Heart left ventricle (tissue), 16 donors: Measurements from ENCODE around the gene GRXCR2. TPM values are rescaled to one million over a fixed set of nuclear protein-coding genes. Genes with fewer than 3 reads are reported as not detected.
A peak's percentile ranks its signal among the peaks of the same experiment; 100 is the strongest.

ENCODE experiments used
- ATAC-seq, 4 donors: fragments of 200-7000 bp; cut with Tn5 transposase; one replicate each; pipeline ENCODE4 v1.9.1; 2020 to 2022; ENCODE audit warnings: moderate library complexity in 4 of 4, mild to moderate bottlenecking in 3 of 4, moderate number of reproducible peaks in 1 of 4
- DNase-seq, 5 donors: peaks; one replicate each; pipeline ENCODE4 v3.0.0-alpha.2; 2020
- H3K27ac ChIP-seq, 12 donors: fragments of 200-600 bp; sonication (generic) in 4 of 12; one replicate each; pipeline versions ENCODE4 v1.5.0 to v1.8.0; 2016 to 2022; ENCODE audit warnings: mild to moderate bottlenecking in 2 of 12
- H3K27me3 ChIP-seq, 9 donors: fragments of 200-600 bp; sonication (generic) in 2 of 9; one replicate each; pipeline versions ENCODE4 v1.5.1 to v1.8.0; 2016 to 2022; ENCODE audit warnings: mild to moderate bottlenecking in 3 of 9
- H3K36me3 ChIP-seq, 9 donors: fragments of 200-600 bp; sonication (generic) in 2 of 9; one replicate each; pipeline versions ENCODE4 v1.5.0 to v1.8.0; 2018 to 2022; ENCODE audit warnings: mild to moderate bottlenecking in 2 of 9
- H3K4me1 ChIP-seq, 12 donors: fragments of 200-600 bp; sonication (generic) in 4 of 12; one replicate each; pipeline versions ENCODE4 v1.5.0 to v1.8.0; 2016 to 2022; ENCODE audit warnings: mild to moderate bottlenecking in 3 of 12
- H3K4me3 ChIP-seq, 12 donors: fragments of 200-600 bp; sonication (generic) in 4 of 12; one replicate each; pipeline versions ENCODE4 v1.5.0 to v1.8.0; 2017 to 2022; ENCODE audit warnings: mild to moderate bottlenecking in 9 of 12, moderate library complexity in 4 of 12
- H3K9me3 ChIP-seq, 12 donors: fragments of 200-600 bp; sonication (generic) in 4 of 12; one replicate each; pipeline versions ENCODE4 v1.5.0 to v1.8.0; 2016 to 2022; ENCODE audit warnings: mild to moderate bottlenecking in 1 of 12
- POLR2A ChIP-seq, 2 donors: fragments of 450-650 bp; IDR thresholded peaks; one replicate each; pipeline ENCODE4 v1.6.1; 2017; ENCODE audit warnings: antibody characterized with exemption in 2 of 2, mild to moderate bottlenecking in 2 of 2, moderate library complexity in 2 of 2
- WGBS, 4 donors: extraction: QIAGEN DNeasy Blood & Tissue Kit in 2 of 4; methylation state at CpG; one replicate each; pipeline versions ENCODE4 v1.1.5 to v1.1.7; 2013 to 2018; 5-methylcytosine and 5-hydroxymethylcytosine counted together
- intact Hi-C, 10 donors: fragments of 100-400 bp; cut with DNase I; formaldehyde crosslinking; loops; one replicate each; pipeline versions ENCODE4 v1.11.1 to v1.14.2; 2022
- polyA plus RNA-seq, 2 donors: library from polyadenylated mRNA; stranded (reverse); fragments of 200-250 nt; gene quantifications; one replicate each; pipeline ENCODE4 v1.2.3, GENCODE V29; 2013
- total RNA-seq, 9 donors: library from RNA; depleted of rRNA in 2 of 9; stranded (reverse); fragments of >200 nt in 2 of 9; fragmentation: NEBNext Ultra II Directional in 3 of 9; extraction: Animal tissue kit (Norgen Biotek cat#: 25700) in 3 of 9; gene quantifications; one replicate each; pipeline versions ENCODE4 v1.1.0 to v1.2.4, GENCODE V29; 2016 to 2023
- TF ChIP-seq, protein P1 (sequence below), 12 donors: fragments of 200-600 bp; sonication (generic) in 4 of 12; IDR thresholded peaks; one replicate each; pipeline versions ENCODE4 v1.5.0 to v1.8.0; 2018 to 2022; ENCODE audit warnings: antibody characterized with exemption in 12 of 12, mild to moderate bottlenecking in 5 of 12
- donor health status: ischemic (EF 13 %, LVEDD 7.1; RV severe dilation, severe dysfunction).
- donor health status: healthy with polysubstance abuse.
- donor health status: DM: no; HTN: yes; CAD: no.
- donor health status: DM: no; HTN: no; CAD: no.
- donor health status: ischemic (EF 25% LVEDD 6.9; RV normal size, moderate dysfunction).
- donor health status: ischemic (EF 25% LVEDD 5.7; RV mildly dilated, moderate dysfunction).
- donor health status: healthy.
- donor health status: DM: yes; HTN: yes; CAD: no.
- donor health status: ischemic (EF 35%, LVEDD 5.7; RV mildly dilated, moderate dysfunction).
- donor health status: nonischemic (EF 11% LVEDD 7.7; RV severe dilation, severe dysfunction).
- donor health status: DM: yes; HTN: yes; CAD: no.
- donor health status: PGD.
- donor health status: ischemic (EF 29% LVEDD 5.4; RV normal size, mild dysfunction).
- donor health status: nonischemic (EF 23%, LVEDD 6.1; RV moderate dilation, normal function).

GRXCR2 gene
- total and polyA plus RNA-seq, 11 donors: 0.28 to 5.7 (median 0.80) TPM; not detected in 3

DNA sequence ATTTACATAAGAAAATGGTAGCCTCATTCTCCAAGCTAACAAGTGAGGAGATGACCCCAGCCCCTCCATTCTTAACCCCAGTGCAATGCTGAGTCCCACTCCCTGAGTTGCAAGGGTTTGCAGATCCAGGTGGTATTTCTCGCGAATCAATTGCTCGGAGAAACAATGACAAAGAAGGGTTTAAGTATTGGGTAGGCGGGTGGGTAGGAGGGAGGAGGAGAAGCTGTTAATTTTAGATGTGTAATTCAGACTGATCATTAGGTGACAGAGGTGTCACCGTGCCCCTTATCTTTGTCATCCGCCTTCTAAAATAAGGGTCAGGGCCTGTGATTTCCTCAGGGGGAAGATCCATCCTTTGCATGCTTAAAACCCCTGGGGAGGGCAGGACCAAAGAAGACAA is 46.6 kb upstream of the GRXCR2 start:
- Histone ChIP-seq H3K27ac (no peak overlapping the region), H3K4me3 (no peak overlapping the region), H3K4me1 (peaks cover 0 to 8% (median 3%) of the 10 kb centered on the region in 12 donors), H3K27me3 (no peaks in the 10 kb centered on the region), H3K9me3 (no peaks in the 10 kb centered on the region), H3K36me3 (no peaks in the 10 kb centered on the region)
- intact Hi-C loops: loop anchor here in 1 of 10 donors (10.0 kb wide), 1 partner anchor 75 kb away; no protein-coding TSS in a partner anchor
- WGBS, 4 donors: 71 to 83% (median 82%) methylated on average over 6 of the region's 6 CpGs
- DNase-seq: no peak
- TF ChIP-seq, protein P1, sequence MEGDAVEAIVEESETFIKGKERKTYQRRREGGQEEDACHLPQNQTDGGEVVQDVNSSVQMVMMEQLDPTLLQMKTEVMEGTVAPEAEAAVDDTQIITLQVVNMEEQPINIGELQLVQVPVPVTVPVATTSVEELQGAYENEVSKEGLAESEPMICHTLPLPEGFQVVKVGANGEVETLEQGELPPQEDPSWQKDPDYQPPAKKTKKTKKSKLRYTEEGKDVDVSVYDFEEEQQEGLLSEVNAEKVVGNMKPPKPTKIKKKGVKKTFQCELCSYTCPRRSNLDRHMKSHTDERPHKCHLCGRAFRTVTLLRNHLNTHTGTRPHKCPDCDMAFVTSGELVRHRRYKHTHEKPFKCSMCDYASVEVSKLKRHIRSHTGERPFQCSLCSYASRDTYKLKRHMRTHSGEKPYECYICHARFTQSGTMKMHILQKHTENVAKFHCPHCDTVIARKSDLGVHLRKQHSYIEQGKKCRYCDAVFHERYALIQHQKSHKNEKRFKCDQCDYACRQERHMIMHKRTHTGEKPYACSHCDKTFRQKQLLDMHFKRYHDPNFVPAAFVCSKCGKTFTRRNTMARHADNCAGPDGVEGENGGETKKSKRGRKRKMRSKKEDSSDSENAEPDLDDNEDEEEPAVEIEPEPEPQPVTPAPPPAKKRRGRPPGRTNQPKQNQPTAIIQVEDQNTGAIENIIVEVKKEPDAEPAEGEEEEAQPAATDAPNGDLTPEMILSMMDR (IDR thresholded peaks at IDR 0.05): no peak
- TF ChIP-seq POLR2A (IDR thresholded peaks at IDR 0.05): no peak
- ATAC-seq: no peak

DNA sequence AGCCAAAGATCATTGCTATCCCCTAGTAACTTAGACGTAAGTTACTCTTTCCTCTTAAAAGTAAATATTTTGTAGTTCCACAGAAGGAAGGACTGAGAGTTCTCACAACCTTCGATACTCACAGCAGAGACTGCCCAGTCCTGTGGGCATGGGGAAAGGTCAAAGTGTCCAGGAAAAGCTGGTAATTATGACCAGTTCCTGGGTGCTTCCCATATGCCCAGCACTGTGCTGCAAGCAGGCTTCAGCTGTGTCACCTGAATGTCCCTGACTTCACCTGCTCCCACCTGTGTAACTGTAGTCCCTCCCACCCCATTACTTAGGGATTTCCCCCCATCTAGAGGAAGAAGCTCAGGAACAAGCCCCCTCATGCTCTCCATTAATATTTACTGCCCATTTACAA is 45.6 kb upstream of the GRXCR2 start:
- ATAC-seq (peak in 1 of 4 donors; percentile 34), DNase-seq (no peak)
- H3K36me3 ChIP-seq: no peaks in the 10 kb centered on the region
- no peak overlapping the region for H3K27ac ChIP-seq
- no peaks in the 10 kb centered on the region for H3K27me3 ChIP-seq
- TF ChIP-seq POLR2A (IDR thresholded peaks at IDR 0.05): no peak
- TF ChIP-seq, protein P1 (IDR thresholded peaks at IDR 0.05): no peak
- H3K9me3 ChIP-seq: no peaks in the 10 kb centered on the region
- no peak overlapping the region for H3K4me3 ChIP-seq
- WGBS, 4 donors: 83 to 94% (median 89%) methylated on average over 2 of the region's 2 CpGs
- H3K4me1 ChIP-seq: peaks cover 0 to 8% (median 3%) of the 10 kb centered on the region in 12 donors
- intact Hi-C loops: loop anchor here in 1 of 10 donors (10.0 kb wide), 1 partner anchor 74 kb away; no protein-coding TSS in a partner anchor

DNA sequence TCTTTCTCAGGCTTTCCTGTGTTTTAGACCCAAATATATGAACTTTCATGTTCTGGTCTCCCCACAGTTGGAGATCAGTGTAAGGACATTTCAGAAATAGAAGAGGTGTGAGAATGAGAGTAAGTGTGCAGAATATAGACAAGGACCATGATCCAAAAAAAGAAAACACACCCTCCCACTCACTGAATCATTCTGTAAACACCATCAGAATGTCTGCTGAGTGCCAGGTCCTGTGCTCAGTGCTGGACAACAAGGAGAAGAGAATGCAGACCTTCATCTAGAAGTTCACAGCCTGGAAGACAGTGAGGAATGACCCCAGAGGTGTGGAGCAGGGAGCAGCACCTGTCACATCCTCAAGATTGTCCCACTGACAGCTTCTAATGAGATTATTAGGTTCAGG is 44.5 kb upstream of the GRXCR2 start:
- Histone ChIP-seq H3K4me1 (peaks cover 0 to 8% (median 3%) of the 10 kb centered on the region in 12 donors), H3K9me3 (no peaks in the 10 kb centered on the region), H3K27me3 (no peaks in the 10 kb centered on the region), H3K4me3 (no peak overlapping the region), H3K36me3 (no peaks in the 10 kb centered on the region), H3K27ac (no peak overlapping the region)
- TF ChIP-seq POLR2A (IDR thresholded peaks at IDR 0.05): no peak
- TF ChIP-seq, protein P1 (IDR thresholded peaks at IDR 0.05): no peak
- DNase-seq (no peak), ATAC-seq (peak in 3 of 4 donors; percentile 61 to 85 (median 77))
- intact Hi-C loops: loop anchor here in 1 of 10 donors (10.0 kb wide), 1 partner anchor 72 kb away; no protein-coding TSS in a partner anchor

DNA sequence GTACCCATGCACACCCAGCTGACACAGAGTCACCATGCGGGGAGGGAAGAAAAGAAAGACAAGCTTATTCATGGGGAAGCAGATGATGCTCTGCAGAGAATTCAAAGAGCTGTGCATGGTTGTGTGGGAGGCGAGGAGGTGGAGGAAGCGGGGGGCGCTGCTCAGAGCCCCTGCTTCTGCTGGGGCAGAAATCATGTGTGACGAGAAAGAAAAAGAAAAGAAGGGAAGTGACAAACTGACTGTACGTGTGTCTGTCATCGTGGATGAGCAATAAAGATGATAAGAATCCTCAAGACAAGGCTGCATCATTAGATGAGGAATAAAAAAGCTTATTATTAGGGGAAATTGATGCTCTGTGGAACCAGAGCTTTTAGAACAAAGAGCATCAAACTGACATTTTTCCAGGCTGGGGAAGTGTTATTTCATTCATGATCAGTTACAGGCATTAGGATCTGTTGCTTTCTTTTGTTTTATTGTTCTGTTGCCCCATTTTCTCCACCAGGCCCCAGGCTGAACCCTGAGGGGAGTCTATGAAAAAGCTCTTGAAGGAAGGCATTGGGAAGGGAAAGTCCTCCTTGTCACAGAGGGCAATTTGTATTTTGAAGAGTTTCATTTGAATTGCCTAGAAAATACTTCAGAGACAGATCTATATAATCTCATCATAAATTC is 43.3 kb upstream of the GRXCR2 start:
- Histone ChIP-seq H3K36me3 (no peaks in the 10 kb centered on the region), H3K4me1 (peaks cover 0 to 8% (median 3%) of the 10 kb centered on the region in 12 donors), H3K9me3 (no peaks in the 10 kb centered on the region), H3K27me3 (no peaks in the 10 kb centered on the region), H3K27ac (no peak overlapping the region), H3K4me3 (no peak overlapping the region)
- TF ChIP-seq, protein P1 (IDR thresholded peaks at IDR 0.05): no peak
- TF ChIP-seq POLR2A (IDR thresholded peaks at IDR 0.05): no peak
- WGBS, 4 donors: 67 to 81% (median 78%) methylated on average over 7 of the region's 7 CpGs
- ATAC-seq: no peak
- intact Hi-C loops: loop anchor here in 1 of 10 donors (10.0 kb wide), 1 partner anchor 71 kb away; no protein-coding TSS in a partner anchor
- DNase-seq: no peak
